Measurements from ENCODE around the gene RABEP2. TPM values are rescaled to one million over a fixed set of nuclear protein-coding genes. Genes with fewer than 3 reads are reported as not detected.

Gene RABEP2
- total RNA-seq, 1 experiment from 2014 or later: 13.4 TPM

GRCh38 chr16:28859326-28859725, 65.7 kb downstream of the RABEP2 start (continued):
- TF ChIP-seq, protein P1, sequence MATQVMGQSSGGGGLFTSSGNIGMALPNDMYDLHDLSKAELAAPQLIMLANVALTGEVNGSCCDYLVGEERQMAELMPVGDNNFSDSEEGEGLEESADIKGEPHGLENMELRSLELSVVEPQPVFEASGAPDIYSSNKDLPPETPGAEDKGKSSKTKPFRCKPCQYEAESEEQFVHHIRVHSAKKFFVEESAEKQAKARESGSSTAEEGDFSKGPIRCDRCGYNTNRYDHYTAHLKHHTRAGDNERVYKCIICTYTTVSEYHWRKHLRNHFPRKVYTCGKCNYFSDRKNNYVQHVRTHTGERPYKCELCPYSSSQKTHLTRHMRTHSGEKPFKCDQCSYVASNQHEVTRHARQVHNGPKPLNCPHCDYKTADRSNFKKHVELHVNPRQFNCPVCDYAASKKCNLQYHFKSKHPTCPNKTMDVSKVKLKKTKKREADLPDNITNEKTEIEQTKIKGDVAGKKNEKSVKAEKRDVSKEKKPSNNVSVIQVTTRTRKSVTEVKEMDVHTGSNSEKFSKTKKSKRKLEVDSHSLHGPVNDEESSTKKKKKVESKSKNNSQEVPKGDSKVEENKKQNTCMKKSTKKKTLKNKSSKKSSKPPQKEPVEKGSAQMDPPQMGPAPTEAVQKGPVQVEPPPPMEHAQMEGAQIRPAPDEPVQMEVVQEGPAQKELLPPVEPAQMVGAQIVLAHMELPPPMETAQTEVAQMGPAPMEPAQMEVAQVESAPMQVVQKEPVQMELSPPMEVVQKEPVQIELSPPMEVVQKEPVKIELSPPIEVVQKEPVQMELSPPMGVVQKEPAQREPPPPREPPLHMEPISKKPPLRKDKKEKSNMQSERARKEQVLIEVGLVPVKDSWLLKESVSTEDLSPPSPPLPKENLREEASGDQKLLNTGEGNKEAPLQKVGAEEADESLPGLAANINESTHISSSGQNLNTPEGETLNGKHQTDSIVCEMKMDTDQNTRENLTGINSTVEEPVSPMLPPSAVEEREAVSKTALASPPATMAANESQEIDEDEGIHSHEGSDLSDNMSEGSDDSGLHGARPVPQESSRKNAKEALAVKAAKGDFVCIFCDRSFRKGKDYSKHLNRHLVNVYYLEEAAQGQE (IDR thresholded peaks at IDR 0.05; ENCODE audit: low read depth): no peak
- TF ChIP-seq POLR2AphosphoS5 (IDR thresholded peaks at IDR 0.05; ENCODE audit: low read depth, low read length): no peak

DNA sequence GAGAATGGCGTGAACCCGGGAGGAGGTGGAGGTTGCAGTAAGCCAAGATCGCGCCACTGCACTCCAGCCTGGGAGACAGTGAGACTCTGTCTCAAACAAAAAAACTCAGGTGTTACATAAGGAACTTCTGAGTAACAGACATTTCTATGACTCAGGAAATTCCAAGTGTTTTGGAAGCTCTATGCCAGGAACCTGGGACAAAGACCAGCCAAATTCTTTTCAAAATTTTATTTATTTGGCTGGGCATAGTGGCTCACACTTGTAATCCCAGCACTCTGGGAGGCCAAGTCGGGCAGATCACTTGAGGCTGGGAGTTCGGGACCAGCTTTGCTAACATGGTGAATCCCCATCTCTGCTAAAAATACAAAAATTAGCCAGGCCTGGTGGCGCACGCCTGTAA, 66.6 kb downstream of the RABEP2 start:
- intact Hi-C loops (cut with micrococcal nuclease): no loop called here
- ChIA-PET POLR2A (interaction anchor here (0.6 kb wide), 1 partner anchor 64 kb away, joined by 3 read pairs; no protein-coding TSS in a partner anchor), RAD21 (ENCODE audit: low non-redundant PET in 1 of 2, low total read pairs in 2 of 2, uncharacterized antibody in 2 of 2, unreplicated experiment in 2 of 2) (no interaction called here), CTCF (interaction anchor here (0.8 to 1.4 kb wide), 2 partner anchors 12 to 86 kb away, joined by 4 to 7 read pairs; no protein-coding TSS in a partner anchor)
- Histone ChIP-seq H4K20me1 (ENCODE audit: insufficient read depth) (no peaks in the 10 kb centered on the region), H3K4me3 (replicated peaks in 1 of 2; ENCODE audit: low read depth in 1 of 2, low read length in 2 of 2) (no peak overlapping the region), H3K9me2 (ENCODE audit: insufficient read depth) (no peaks in the 10 kb centered on the region), H3K9ac (ENCODE audit: low read length) (no peak overlapping the region), H3K4me2 (ENCODE audit: low read length) (peak overlapping the region; percentile 46), H3K36me3 (ENCODE audit: control insufficient read depth in 1 of 2, insufficient read depth in 2 of 2, low read length in 2 of 2) (no peaks in the 10 kb centered on the region), H3K9me3 (ENCODE audit: control insufficient read depth in 1 of 2, insufficient read depth in 1 of 2, low read depth in 1 of 2, low read length in 2 of 2) (no peaks in the 10 kb centered on the region), H3K79me2 (ENCODE audit: insufficient read depth, low read length) (peaks cover 12% of the 10 kb centered on the region), H3K27me3 (ENCODE audit: insufficient read depth, low read length) (no peaks in the 10 kb centered on the region), H2AFZ (ENCODE audit: low read depth, low read length, poor library complexity, severe bottlenecking) (no peak overlapping the region), H3K27ac (ENCODE audit: low read depth, low read length) (no peak overlapping the region), H3K4me1 (ENCODE audit: control insufficient read depth in 1 of 2, insufficient read depth in 2 of 2, low read length in 2 of 2) (peaks cover 13 to 30% of the 10 kb centered on the region in 2 experiments)
- TF ChIP-seq RAD21 (IDR thresholded peaks at IDR 0.05; ENCODE audit: low read depth) (no peak), POLR2AphosphoS5 (IDR thresholded peaks at IDR 0.05; ENCODE audit: low read depth, low read length) (0 out of 2 replicates have a peak, but pooled peaks have one; percentile 4)
- no TSS peak for BruUV-seq (replicated peaks)
- DNase-seq (ENCODE audit: low read depth, low spot score): no peak
- no peak for ATAC-seq

Other genes with a start within 250 kb of the RABEP2 start
- 680 TPM for gene EIF3C, start 213.8 kb downstream of the RABEP2 start, total RNA-seq (2021; ENCODE audit: unreplicated experiment)
- 1.1 TPM for gene NPIPB9, start 173.5 kb downstream of the RABEP2 start, total RNA-seq (2021; ENCODE audit: unreplicated experiment)
- 264 TPM for gene ATXN2L, start 102.2 kb downstream of the RABEP2 start, total RNA-seq (2021; ENCODE audit: unreplicated experiment)
- gene TUFM, start 78.9 kb downstream of the RABEP2 start, total RNA-seq (2021; ENCODE audit: unreplicated experiment): 361 TPM
- gene SH2B1, start 61.4 kb downstream of the RABEP2 start, total RNA-seq (2021; ENCODE audit: unreplicated experiment): 47.0 TPM
- 10.3 TPM for gene ATP2A1, start 46.8 kb downstream of the RABEP2 start, total RNA-seq (2021; ENCODE audit: unreplicated experiment)
- 0.27 TPM for gene CD19, start 6.7 kb upstream of the RABEP2 start, total RNA-seq (2021; ENCODE audit: unreplicated experiment)
- 41.4 TPM for gene NFATC2IP, start 25.7 kb upstream of the RABEP2 start, total RNA-seq (2021; ENCODE audit: unreplicated experiment)
- 32.3 TPM for gene SPNS1, start 49.5 kb upstream of the RABEP2 start, total RNA-seq (2021; ENCODE audit: unreplicated experiment)
- gene LAT, start 59.8 kb upstream of the RABEP2 start, total RNA-seq (2021; ENCODE audit: unreplicated experiment): 3.3 TPM

Data from HCT116 (cell line).